Activated CD4-positive, alpha-beta T cell treated with anti-CD3 and anti-CD28 coated beads, Interleukin-2, amount 50 U/mL, for 16 hours (primary cell): Measurements from ENCODE around the gene GOLM1.
"Not testable (repeated sequence)": the region's sequence is repeated elsewhere in the genome, so short reads cannot be mapped to it uniquely, and the experiment has no call there.

ENCODE experiments used
- DNase-seq: peaks from one replicate; pipeline ENCODE4 v3.0.0-alpha.2; 2020

Gene GOLM1

DNA sequence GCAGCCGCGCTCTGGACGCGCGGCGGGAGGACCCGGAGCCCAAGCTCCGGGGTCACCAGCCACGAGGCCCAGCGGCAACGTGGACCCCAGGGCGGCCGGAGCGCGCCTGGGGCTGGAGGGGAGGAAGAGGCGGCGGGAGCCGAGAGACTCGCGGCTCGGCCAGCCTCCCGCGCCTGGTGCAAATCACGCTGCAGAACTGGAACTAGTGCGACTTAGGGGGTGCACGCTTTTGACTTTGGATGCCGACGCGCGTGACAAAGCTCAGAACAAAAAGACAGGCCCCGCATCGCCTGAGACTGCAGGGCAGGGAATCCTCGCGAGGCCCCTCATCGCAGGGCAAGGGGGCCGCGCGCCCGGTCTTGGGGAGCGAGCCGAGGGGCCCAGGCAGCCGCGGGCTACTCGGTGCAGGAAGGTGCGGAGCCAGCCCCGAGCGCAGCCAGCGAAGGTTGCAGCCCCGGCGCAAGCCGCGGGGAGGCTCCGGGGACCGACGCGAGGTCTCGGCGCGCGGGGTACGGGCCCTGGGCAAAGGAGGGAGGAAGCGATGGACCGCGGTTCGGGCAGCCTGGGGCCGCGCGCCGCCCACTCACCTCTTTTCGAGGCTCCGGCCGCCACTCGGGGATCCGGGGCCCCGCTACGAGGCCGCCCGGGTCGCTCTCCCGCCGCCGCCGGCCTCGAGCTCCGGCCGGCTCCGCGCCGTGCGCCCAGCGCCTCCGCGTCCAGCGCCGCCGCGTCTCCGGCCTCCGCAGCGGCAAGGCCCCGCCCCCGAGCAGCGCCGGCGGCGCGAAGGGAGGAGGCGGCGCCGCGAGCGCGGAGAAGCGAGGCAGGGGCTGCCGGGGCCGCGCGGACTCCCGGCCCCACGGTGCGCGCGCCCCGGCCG lies at the start of gene GOLM1:
Gene GOLM1 (minus strand): TSS at position 735 of the 877 bp plus-strand sequence. CDS start 20,238 bp downstream, outside the sequence.
- peak; percentile 20 for DNase-seq

GRCh38 chr9:86146671-86147070 lies 47.3 kb upstream of the GOLM1 start:
- not testable (repeated sequence) for DNase-seq

DNA sequence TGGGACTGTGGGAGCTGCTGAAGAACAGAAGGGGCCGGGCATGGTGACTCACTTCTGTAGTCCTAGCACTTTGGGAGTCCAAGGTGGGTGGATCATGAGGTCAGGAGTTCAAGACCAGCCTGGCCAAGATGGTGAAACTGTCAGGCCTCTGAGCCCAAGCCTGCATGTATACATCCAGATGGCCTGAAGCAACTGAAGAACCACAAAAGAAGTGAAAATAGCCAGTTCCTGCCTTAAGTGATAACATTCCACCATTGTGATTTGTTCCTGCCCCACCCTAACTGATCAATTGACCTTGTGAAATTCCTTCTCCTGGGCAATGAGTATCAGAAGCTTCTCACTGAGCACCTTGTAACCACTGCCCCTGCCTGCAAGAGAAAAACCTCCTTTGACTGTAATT lies 46.6 kb upstream of the GOLM1 start:
- DNase-seq, result not testable (repeated sequence)

- no peak for DNase-seq
These were observed 43.6 kb upstream of the GOLM1 start for GRCh38 chr9:86142973-86143372.

- no peak for DNase-seq
These were observed 42.5 kb upstream of the GOLM1 start for GRCh38 chr9:86141843-86142242.

DNA sequence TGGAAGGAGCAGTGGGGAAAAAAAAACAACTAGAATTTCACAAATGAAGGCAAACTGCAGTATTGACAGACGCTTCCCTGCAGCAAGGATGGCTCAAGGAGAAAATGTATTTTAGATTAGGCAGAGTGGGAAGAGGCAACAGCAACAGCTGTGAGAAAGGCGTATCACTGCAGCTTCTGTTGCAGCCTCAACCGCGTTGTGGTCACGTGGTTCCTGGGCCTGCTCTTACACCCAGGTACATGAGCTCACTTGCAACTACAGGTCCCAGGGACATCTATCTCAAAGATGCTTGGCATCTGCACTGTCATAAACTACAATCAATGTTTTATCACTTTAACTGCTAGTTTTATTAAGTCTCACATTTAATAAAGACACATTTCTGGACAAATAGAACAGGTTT lies 36.0 kb upstream of the GOLM1 start:
- DNase-seq, result no peak

GRCh38 chr9:86134361-86134760 lies 35.0 kb upstream of the GOLM1 start:
- no peak for DNase-seq

DNA sequence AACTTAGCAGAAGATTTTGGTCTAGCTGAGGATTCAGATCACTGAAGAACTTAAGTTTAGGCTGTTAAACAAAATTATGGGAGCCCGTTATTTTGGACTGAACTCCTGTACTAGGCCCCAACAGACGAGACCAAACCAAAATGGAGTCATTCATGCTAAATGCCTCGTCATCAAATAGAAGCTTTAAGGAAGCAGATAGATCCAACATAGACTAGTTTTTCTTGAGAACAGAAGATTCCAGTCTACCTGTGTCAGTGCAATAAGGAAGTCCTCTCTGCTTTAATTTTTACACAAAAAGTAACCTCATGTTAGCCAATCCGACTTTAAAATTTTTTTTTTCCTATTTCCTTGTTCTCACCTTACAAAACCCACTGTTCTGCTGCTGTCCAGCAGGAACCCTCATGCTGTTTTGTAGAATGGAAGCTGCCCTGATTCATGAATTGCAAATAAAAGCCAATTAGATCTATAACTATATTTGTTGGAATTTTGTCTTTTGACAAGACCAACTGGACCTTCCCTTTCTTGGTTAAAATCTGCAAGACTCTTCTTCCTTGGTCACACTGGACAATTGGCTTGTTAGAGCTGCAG lies 29.0 kb upstream of the GOLM1 start:
- no peak for DNase-seq

DNA sequence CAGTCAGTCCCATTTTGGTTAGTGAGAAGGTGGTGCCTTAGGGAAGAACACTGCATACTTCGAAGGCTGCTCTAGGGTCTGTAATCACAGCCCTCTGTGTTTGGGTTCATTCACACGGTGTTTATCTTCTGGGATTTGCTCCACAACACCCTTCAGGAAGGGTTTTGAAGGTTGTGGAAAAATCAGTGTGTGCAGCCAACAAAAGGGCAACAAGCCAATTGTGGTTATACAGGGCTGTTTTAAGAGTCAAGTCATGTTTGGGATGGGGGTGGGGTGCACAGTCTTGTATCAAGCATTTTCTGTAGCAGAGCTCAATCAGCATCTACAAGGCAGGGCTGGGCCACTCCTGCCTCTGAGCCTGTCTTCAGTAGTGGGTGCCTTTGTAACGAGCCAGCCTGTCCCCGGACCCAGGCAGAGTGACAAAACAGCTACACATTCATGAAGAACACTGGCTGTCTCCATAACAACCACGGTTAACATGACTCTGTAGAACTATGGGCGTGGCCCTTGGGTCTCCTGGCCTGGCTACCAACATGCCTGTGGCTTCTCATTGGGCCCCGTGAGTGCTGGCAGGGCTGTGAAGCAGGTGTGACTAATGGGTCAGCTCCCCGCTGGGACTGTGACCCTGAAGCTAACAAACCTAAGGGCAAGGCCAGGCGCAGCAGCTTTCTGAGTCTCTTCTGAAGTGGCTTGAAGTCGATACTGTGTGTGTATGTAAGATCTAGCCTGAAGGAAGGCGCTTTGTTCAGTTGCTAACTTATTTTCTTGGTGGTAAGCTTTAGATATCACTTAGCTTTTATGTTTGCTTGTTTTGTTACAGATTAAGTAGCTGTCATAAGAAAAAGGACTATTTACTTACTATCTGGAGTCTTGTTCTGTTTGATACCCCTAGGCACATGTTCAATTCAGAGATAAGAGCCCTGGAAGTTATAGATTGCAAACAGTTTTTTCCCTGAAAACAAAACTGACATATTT lies 27.9 kb upstream of the GOLM1 start:
- no peak for DNase-seq

DNA sequence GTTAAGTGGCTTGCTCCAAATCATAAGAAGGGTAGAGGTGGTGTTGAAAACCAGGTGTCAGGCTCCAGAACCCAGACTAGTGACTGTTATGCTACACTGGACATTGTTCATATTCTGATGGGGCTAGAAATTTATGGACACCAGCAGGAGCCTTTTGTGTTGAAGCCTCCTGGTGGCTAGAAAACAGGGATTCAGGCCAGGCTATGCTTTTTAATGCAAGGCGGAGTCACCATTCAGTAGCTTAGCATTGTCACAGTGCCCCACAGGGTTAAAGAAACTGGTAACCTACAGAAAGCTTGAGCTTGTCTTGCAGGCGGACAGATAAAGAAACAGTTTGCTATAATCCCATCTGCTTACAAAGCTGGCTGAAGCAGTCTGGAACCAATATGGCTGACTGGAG lies 23.0 kb upstream of the GOLM1 start:
- no peak for DNase-seq

GRCh38 chr9:86119457-86119856 lies 20.1 kb upstream of the GOLM1 start:
- no peak for DNase-seq

GRCh38 chr9:86116425-86116824 lies 17.1 kb upstream of the GOLM1 start:
- no peak for DNase-seq

DNA sequence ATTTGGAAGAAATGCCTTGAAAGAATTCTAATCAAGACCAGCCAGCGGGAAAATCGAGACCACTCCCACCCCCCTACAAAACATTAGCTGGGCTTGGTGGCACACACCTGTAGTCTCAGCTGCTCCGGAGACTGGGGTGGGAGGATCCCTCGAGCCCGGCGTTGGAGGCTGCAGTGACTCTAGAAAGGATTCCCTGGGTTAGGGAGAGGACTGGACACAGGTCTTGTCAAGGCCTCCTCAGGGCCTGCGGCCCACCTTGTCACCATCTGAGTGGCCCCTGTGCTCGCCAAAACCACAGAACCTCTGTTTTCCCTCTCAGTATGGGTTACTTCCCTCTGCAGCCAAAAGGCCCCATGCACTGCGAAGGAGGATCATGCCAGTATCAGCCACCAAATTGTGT lies 16.5 kb upstream of the GOLM1 start:
- DNase-seq, result no peak

DNA sequence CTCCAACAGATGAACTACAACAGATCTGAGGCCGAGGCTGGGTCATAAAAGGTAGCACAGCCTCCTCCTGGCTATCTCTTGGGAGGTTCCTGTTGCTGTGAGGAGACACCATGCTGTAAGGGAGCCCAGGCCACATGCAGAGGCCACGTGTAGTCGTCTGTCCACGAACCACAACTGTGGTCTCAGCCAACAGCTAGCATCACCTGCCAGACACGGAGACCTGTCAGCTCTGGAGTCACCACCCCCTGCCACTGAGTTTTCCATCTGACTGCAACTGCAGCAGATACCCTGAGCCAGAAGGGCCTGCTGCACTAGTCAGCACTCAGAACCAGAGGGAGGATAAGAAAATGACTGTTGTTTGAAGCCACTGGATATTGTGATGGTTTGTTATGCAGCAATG lies 12.7 kb upstream of the GOLM1 start:
- no peak for DNase-seq

DNA sequence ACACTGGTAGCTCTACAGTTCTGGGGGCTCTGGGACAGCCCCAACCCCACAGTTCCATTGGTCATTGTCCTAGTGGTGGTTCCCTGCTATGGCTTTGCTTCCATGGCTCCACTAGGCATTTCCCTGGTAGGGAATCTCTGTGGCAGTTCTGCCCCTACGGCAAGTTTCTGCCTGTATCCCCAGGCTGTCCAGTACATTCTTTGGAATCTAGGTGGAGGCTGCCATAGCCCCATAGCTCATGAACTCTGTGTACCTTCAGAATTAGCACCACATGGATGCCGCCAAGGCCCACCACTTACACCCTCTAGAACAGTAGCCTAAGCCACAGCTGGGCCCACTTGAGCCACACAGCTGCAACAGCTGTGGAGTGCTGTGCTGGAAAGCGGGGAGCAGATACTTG lies 3.3 kb upstream of the GOLM1 start:
- DNase-seq, result no peak

DNA sequence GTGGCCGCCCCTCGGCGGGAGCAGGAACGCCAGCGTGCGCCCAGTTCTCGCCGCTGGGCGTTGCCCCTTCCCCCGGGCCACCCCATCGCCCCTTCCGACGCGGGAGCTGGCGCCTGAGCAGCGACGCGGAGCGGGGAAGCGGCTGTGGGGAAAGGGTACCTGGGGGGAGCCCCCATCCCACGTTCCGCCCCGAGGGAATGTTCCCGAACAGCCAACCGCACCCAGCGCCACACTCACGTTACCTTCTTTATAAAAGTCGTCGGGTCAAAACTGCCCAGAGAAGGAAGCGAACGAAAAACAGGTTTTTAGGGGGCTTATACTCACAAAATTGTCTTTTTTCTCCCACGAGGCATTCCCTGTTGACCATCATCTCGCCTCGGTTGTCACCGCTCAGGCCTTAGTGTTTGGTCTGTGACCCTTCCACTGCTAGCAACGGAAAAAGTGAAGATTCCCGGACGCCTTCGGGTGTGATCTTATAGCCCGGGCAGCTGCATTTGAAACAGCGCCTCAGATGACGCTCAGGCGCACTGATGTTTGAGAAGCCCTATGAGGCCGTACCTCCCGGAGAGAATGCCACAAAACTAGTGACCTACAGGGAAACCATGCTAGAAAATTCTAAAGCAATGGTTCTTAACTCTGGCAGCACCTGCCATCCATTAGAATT lies 475 bp upstream of the GOLM1 start:
- DNase-seq, result peak; percentile 26

- no peak for DNase-seq
These were observed 1.7 kb downstream of the GOLM1 start for GRCh38 chr9:86097510-86098224.

- no peak for DNase-seq
These were observed 3.0 kb downstream of the GOLM1 start for GRCh38 chr9:86096386-86096785.

DNA sequence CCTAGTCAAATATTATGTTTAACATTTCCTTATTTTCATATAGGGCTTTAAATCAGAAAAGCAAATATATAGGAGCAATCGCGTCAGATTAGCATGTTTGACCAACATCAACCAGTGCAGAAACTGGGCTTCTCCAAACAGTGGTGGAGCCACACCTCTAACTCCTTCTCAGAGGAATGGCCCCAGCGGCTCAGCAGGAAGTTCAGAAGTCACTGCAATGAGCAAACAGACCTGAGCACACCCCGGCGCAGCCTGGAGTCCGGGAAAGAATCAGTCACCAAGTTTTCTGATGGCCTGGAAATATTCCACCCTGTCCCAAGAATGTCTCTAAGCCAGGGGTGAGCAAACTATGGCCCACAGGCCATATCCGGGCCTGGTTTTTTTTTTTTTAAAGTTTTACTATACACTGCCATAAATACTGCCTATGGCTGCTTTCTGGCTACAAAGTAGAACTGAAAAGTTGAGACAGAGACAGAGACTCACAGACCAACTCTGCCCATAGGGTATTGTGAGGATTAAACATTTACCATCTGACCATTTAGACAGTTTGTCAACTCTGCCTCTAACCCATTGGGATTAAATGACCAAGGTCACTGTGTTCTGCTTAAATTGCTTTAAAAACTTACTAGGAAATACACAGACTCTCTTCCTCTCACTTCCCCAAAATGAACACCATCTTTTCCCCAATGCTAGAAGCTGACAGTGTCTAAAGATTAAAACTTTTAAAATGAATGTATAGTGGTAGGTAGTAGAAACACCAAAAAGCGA lies 5.4 kb downstream of the GOLM1 start:
- no peak for DNase-seq

DNA sequence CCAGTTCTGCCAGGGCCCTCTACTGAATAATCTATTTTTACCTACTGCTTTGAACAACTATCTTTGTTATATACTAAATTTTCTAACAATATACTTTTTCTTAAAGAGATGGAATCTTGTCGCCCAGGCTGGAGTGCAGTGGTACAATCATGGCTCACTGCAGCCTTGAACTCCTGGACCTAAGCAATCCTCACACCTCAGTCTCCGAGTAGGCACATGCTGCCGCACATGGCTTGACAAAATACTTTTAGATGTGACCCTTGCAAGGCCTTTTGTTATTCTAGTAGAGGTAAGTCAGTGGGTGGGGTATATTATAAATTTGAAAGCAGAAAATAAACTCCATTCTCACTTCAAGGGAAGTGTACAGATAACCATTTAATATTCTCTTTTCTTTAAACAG lies 7.9 kb downstream of the GOLM1 start:
- no peak for DNase-seq

- no peak for DNase-seq
These were observed 16.5 kb downstream of the GOLM1 start for GRCh38 chr9:86082870-86083269.
